ENCODE measurements around the gene FKBP11. TPM values are rescaled to one million over a fixed set of nuclear protein-coding genes. Genes with fewer than 3 reads are reported as not detected.
A peak's percentile ranks its signal among the peaks of the same experiment; 100 is the strongest.
"Not testable (repeated sequence)": the region's sequence is repeated elsewhere in the genome, so short reads cannot be mapped to it uniquely, and the experiment has no call there.

Gene FKBP11
- total and polyA plus RNA-seq, 2 experiments from 2014 or later = 17.4 to 158 TPM

- Histone ChIP-seq H3F3A (ENCODE audit: insufficient read depth) (no peaks in the 10 kb centered on the region), H3K9me2 (ENCODE audit: insufficient read depth) (no peaks in the 10 kb centered on the region), H3K36me3 (ENCODE audit: low read depth) (no peaks in the 10 kb centered on the region), H3K27me3 (replicated peaks; ENCODE audit: insufficient read depth) (peaks cover 20% of the 10 kb centered on the region), H3K4me3 (no peak overlapping the region), H4K20me1 (ENCODE audit: insufficient read depth) (no peaks in the 10 kb centered on the region), H2AFZ (no peak overlapping the region), H3K27ac (no peak overlapping the region), H3K9me3 (ENCODE audit: low read depth) (no peaks in the 10 kb centered on the region), H3K4me2 (ENCODE audit: unreplicated experiment) (no peak overlapping the region), H3K79me2 (ENCODE audit: insufficient read depth) (no peaks in the 10 kb centered on the region), H3K4me1 (ENCODE audit: insufficient read depth) (no peaks in the 10 kb centered on the region), H3K9ac (no peak overlapping the region)
- no peak for DNase-seq
- WGBS, 2 experiments (ENCODE audit: low coverage in 1 of 2, low lambda C conversion rate in 2 of 2, missing lambda C conversion rate in 2 of 2) = 73% methylated on average over 9 of the region's 9 CpGs
- TF ChIP-seq EZH2 (IDR thresholded peaks at IDR 0.05; ENCODE audit: insufficient read depth, poor library complexity, severe bottlenecking) (no peak), EZH2phosphoT487 (IDR thresholded peaks at IDR 0.05; ENCODE audit: insufficient read depth, low read depth) (no peak)
- in situ Hi-C loops (cut with MboI) = no loop called here
Observed at GRCh38 chr12:48880647-48881046, 44.6 kb downstream of the FKBP11 start.

DNA sequence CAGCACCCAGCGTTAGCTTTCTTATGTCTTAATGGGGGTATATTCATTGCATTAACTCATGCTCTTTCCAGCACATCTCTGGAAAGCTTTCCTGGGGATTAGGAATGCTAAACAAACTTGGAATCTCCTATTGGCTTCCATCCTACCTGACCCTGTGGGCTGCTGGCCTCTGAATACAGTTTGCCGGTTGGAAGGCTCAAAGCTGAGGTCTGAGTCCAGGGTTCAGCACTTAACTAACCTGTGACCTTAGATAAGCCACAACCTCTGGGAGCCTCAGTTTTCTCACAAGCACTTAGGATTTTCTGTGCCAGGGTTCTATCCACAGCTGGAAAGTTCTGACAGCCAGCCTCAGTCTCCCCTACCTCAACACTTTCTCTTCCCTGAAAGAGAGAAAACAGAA lies 46.7 kb downstream of the FKBP11 start:
- H3K9me3 ChIP-seq (ENCODE audit: low read depth) = no peaks in the 10 kb centered on the region
- H3K79me2 ChIP-seq (ENCODE audit: insufficient read depth) = no peaks in the 10 kb centered on the region
- H3K9me2 ChIP-seq (ENCODE audit: insufficient read depth) = no peaks in the 10 kb centered on the region
- in situ Hi-C loops (cut with MboI) = no loop called here
- WGBS, 2 experiments (ENCODE audit: low coverage in 1 of 2, low lambda C conversion rate in 2 of 2, missing lambda C conversion rate in 2 of 2) = 94 to 97% methylated on average over 2 of the region's 2 CpGs
- no peak overlapping the region for H3K4me2 ChIP-seq (ENCODE audit: unreplicated experiment)
- H3K36me3 ChIP-seq (ENCODE audit: low read depth) = no peaks in the 10 kb centered on the region
- H3K4me3 ChIP-seq = no peak overlapping the region
- no peak for DNase-seq
- no peaks in the 10 kb centered on the region for H3F3A ChIP-seq (ENCODE audit: insufficient read depth)
- H3K4me1 ChIP-seq (ENCODE audit: insufficient read depth) = no peaks in the 10 kb centered on the region
- TF ChIP-seq EZH2 (IDR thresholded peaks at IDR 0.05; ENCODE audit: insufficient read depth, poor library complexity, severe bottlenecking) (no peak), EZH2phosphoT487 (IDR thresholded peaks at IDR 0.05; ENCODE audit: insufficient read depth, low read depth) (no peak)
- no peak overlapping the region for H2AFZ ChIP-seq
- H3K9ac ChIP-seq = no peak overlapping the region
- H3K27ac ChIP-seq = no peak overlapping the region
- peaks cover 20% of the 10 kb centered on the region for H3K27me3 ChIP-seq (replicated peaks; ENCODE audit: insufficient read depth)
- H4K20me1 ChIP-seq (ENCODE audit: insufficient read depth) = no peaks in the 10 kb centered on the region

- no peak overlapping the region for H3K4me3 ChIP-seq
- TF ChIP-seq EZH2phosphoT487 (IDR thresholded peaks at IDR 0.05; ENCODE audit: insufficient read depth, low read depth) (no peak), EZH2 (IDR thresholded peaks at IDR 0.05; ENCODE audit: insufficient read depth, poor library complexity, severe bottlenecking) (no peak)
- no peak overlapping the region for H3K27ac ChIP-seq
- DNase-seq = peak; percentile 40
- H3K9me2 ChIP-seq (ENCODE audit: insufficient read depth) = no peaks in the 10 kb centered on the region
- H2AFZ ChIP-seq = no peak overlapping the region
- no peak overlapping the region for H3K9ac ChIP-seq
- no peaks in the 10 kb centered on the region for H4K20me1 ChIP-seq (ENCODE audit: insufficient read depth)
- H3F3A ChIP-seq (ENCODE audit: insufficient read depth) = no peaks in the 10 kb centered on the region
- H3K79me2 ChIP-seq (ENCODE audit: insufficient read depth) = no peaks in the 10 kb centered on the region
- no peaks in the 10 kb centered on the region for H3K9me3 ChIP-seq (ENCODE audit: low read depth)
- H3K4me1 ChIP-seq (ENCODE audit: insufficient read depth) = no peaks in the 10 kb centered on the region
- no peak overlapping the region for H3K4me2 ChIP-seq (ENCODE audit: unreplicated experiment)
- H3K36me3 ChIP-seq (ENCODE audit: low read depth) = no peaks in the 10 kb centered on the region
- peaks cover 13% of the 10 kb centered on the region for H3K27me3 ChIP-seq (replicated peaks; ENCODE audit: insufficient read depth)
- in situ Hi-C loops (cut with MboI) = no loop called here
- WGBS, 2 experiments (ENCODE audit: low coverage in 1 of 2, low lambda C conversion rate in 2 of 2, missing lambda C conversion rate in 2 of 2) = 52 to 57% methylated on average over 4 of the region's 4 CpGs
Observed at GRCh38 chr12:48875944-48876515, 49.3 kb downstream of the FKBP11 start.

GRCh38 chr12:48873534-48873933 lies 51.8 kb downstream of the FKBP11 start:
- H3K9me2 ChIP-seq (ENCODE audit: insufficient read depth); H3K27ac ChIP-seq; DNase-seq; H3F3A ChIP-seq (ENCODE audit: insufficient read depth); H3K79me2 ChIP-seq (ENCODE audit: insufficient read depth); H3K4me1 ChIP-seq (ENCODE audit: insufficient read depth); H2AFZ ChIP-seq; H4K20me1 ChIP-seq (ENCODE audit: insufficient read depth); H3K36me3 ChIP-seq (ENCODE audit: low read depth); H3K9ac ChIP-seq; in situ Hi-C loops (cut with MboI); H3K4me2 ChIP-seq (ENCODE audit: unreplicated experiment); H3K27me3 ChIP-seq (replicated peaks; ENCODE audit: insufficient read depth); H3K4me3 ChIP-seq; H3K9me3 ChIP-seq (ENCODE audit: low read depth): not testable (repeated sequence)
- 74 to 77% methylated on average over 8 of the region's 8 CpGs for WGBS, 2 experiments (ENCODE audit: low coverage in 1 of 2, low lambda C conversion rate in 2 of 2, missing lambda C conversion rate in 2 of 2)

- Histone ChIP-seq H3K36me3 (ENCODE audit: low read depth) (no peaks in the 10 kb centered on the region), H3F3A (ENCODE audit: insufficient read depth) (no peaks in the 10 kb centered on the region), H3K9me3 (ENCODE audit: low read depth) (no peaks in the 10 kb centered on the region), H3K4me1 (ENCODE audit: insufficient read depth) (no peaks in the 10 kb centered on the region), H3K9ac (no peak overlapping the region), H3K79me2 (ENCODE audit: insufficient read depth) (no peaks in the 10 kb centered on the region), H3K27ac (no peak overlapping the region), H4K20me1 (ENCODE audit: insufficient read depth) (no peaks in the 10 kb centered on the region), H2AFZ (no peak overlapping the region), H3K4me3 (no peak overlapping the region), H3K4me2 (ENCODE audit: unreplicated experiment) (no peak overlapping the region), H3K27me3 (replicated peaks; ENCODE audit: insufficient read depth) (no peaks in the 10 kb centered on the region), H3K9me2 (ENCODE audit: insufficient read depth) (no peaks in the 10 kb centered on the region)
- TF ChIP-seq EZH2 (IDR thresholded peaks at IDR 0.05; ENCODE audit: insufficient read depth, poor library complexity, severe bottlenecking) (no peak), EZH2phosphoT487 (IDR thresholded peaks at IDR 0.05; ENCODE audit: insufficient read depth, low read depth) (no peak)
- WGBS, 2 experiments (ENCODE audit: low coverage in 1 of 2, low lambda C conversion rate in 2 of 2, missing lambda C conversion rate in 2 of 2) = 65 to 70% methylated on average over 4 of the region's 4 CpGs
- DNase-seq = no peak
- in situ Hi-C loops (cut with MboI) = no loop called here
Observed at GRCh38 chr12:48873096-48873495, 52.2 kb downstream of the FKBP11 start.

Small RNA genes within 50 kb of the gene (small RNA-seq; reads per million reads assigned to genes)
- gene AC073610.1 (ENCODE audit: low read depth, low replicate concordance) = not detected
- not detected for gene RNU6-600P (ENCODE audit: low read depth, low replicate concordance)

Other genes with a start within 250 kb of the FKBP11 start
- 25.7 and 44.4 TPM in 2 replicates for gene KANSL2, start 243.3 kb downstream of the FKBP11 start, total RNA-seq (2014; rRNA removed; shearing (Covaris generic))
- gene KANSL2, start 243.3 kb downstream of the FKBP11 start, polyA plus RNA-seq (2016; fragmentation: Nextera tagmentation; extraction: Ambion mirVana) = 28.6 and 30.0 TPM in 2 replicates
- 19.3 and 71.6 TPM in 2 replicates for gene CCNT1, start 208.8 kb downstream of the FKBP11 start, total RNA-seq (2014; rRNA removed; shearing (Covaris generic))
- gene CCNT1, start 208.8 kb downstream of the FKBP11 start, polyA plus RNA-seq (2016; fragmentation: Nextera tagmentation; extraction: Ambion mirVana) = 5.5 and 6.7 TPM in 2 replicates
- 24.8 and 25.8 TPM in 2 replicates for gene ADCY6, start 136.4 kb downstream of the FKBP11 start, total RNA-seq (2014; rRNA removed; shearing (Covaris generic))
- gene ADCY6, start 136.4 kb downstream of the FKBP11 start, polyA plus RNA-seq (2016; fragmentation: Nextera tagmentation; extraction: Ambion mirVana) = 4.1 TPM in 2 replicates
- 18.6 and 26.8 TPM in 2 replicates for gene CACNB3, start 107.0 kb downstream of the FKBP11 start, total RNA-seq (2014; rRNA removed; shearing (Covaris generic))
- gene CACNB3, start 107.0 kb downstream of the FKBP11 start, polyA plus RNA-seq (2016; fragmentation: Nextera tagmentation; extraction: Ambion mirVana) = 22.4 and 22.6 TPM in 2 replicates
- 56.5 and 61.0 TPM in 2 replicates for gene DDX23, start 73.3 kb downstream of the FKBP11 start, total RNA-seq (2014; rRNA removed; shearing (Covaris generic))
- 32.1 and 34.2 TPM in 2 replicates for gene DDX23, start 73.3 kb downstream of the FKBP11 start, polyA plus RNA-seq (2016; fragmentation: Nextera tagmentation; extraction: Ambion mirVana)
- 0.32 TPM in 1 of 2 replicates, not detected in the other for gene RND1, start 59.6 kb downstream of the FKBP11 start, total RNA-seq (2014; rRNA removed; shearing (Covaris generic))
- 0.13 TPM in 1 of 2 replicates, not detected in the other for gene RND1, start 59.6 kb downstream of the FKBP11 start, polyA plus RNA-seq (2016; fragmentation: Nextera tagmentation; extraction: Ambion mirVana)
- gene ARF3, start 32.0 kb upstream of the FKBP11 start, total RNA-seq (2014; rRNA removed; shearing (Covaris generic)) = 55.3 and 87.7 TPM in 2 replicates
- 65.0 and 71.7 TPM in 2 replicates for gene ARF3, start 32.0 kb upstream of the FKBP11 start, polyA plus RNA-seq (2016; fragmentation: Nextera tagmentation; extraction: Ambion mirVana)
- gene WNT10B, start 46.2 kb upstream of the FKBP11 start, total RNA-seq (2014; rRNA removed; shearing (Covaris generic)) = 0.32 TPM in 1 of 2 replicates, not detected in the other
- 0.29 and 0.61 TPM in 2 replicates for gene WNT10B, start 46.2 kb upstream of the FKBP11 start, polyA plus RNA-seq (2016; fragmentation: Nextera tagmentation; extraction: Ambion mirVana)
- not detected in 2 replicates for gene WNT1, start 52.8 kb upstream of the FKBP11 start, total RNA-seq (2014; rRNA removed; shearing (Covaris generic))
- not detected in 2 replicates for gene WNT1, start 52.8 kb upstream of the FKBP11 start, polyA plus RNA-seq (2016; fragmentation: Nextera tagmentation; extraction: Ambion mirVana)
- 0.13 TPM in 1 of 2 replicates, not detected in the other for gene DDN, start 73.9 kb upstream of the FKBP11 start, total RNA-seq (2014; rRNA removed; shearing (Covaris generic))
- 0.06 TPM in 1 of 2 replicates, not detected in the other for gene DDN, start 73.9 kb upstream of the FKBP11 start, polyA plus RNA-seq (2016; fragmentation: Nextera tagmentation; extraction: Ambion mirVana)
- gene PRKAG1, start 93.3 kb upstream of the FKBP11 start, total RNA-seq (2014; rRNA removed; shearing (Covaris generic)) = 86.1 and 91.3 TPM in 2 replicates
- 62.5 and 66.8 TPM in 2 replicates for gene PRKAG1, start 93.3 kb upstream of the FKBP11 start, polyA plus RNA-seq (2016; fragmentation: Nextera tagmentation; extraction: Ambion mirVana)
- gene KMT2D, start 135.3 kb upstream of the FKBP11 start, total RNA-seq (2014; rRNA removed; shearing (Covaris generic)) = 8.2 and 12.8 TPM in 2 replicates
- 8.6 and 10.3 TPM in 2 replicates for gene KMT2D, start 135.3 kb upstream of the FKBP11 start, polyA plus RNA-seq (2016; fragmentation: Nextera tagmentation; extraction: Ambion mirVana)
- gene RHEBL1, start 144.5 kb upstream of the FKBP11 start, total RNA-seq (2014; rRNA removed; shearing (Covaris generic)) = 0.86 and 1.1 TPM in 2 replicates
- gene RHEBL1, start 144.5 kb upstream of the FKBP11 start, polyA plus RNA-seq (2016; fragmentation: Nextera tagmentation; extraction: Ambion mirVana) = 0.63 and 0.65 TPM in 2 replicates
- gene DHH, start 169.3 kb upstream of the FKBP11 start, total RNA-seq (2014; rRNA removed; shearing (Covaris generic)) = not detected in 2 replicates
- not detected in 2 replicates for gene DHH, start 169.3 kb upstream of the FKBP11 start, polyA plus RNA-seq (2016; fragmentation: Nextera tagmentation; extraction: Ambion mirVana)
- 22.0 and 62.9 TPM in 2 replicates for gene LMBR1L, start 185.4 kb upstream of the FKBP11 start, total RNA-seq (2014; rRNA removed; shearing (Covaris generic))
- gene LMBR1L, start 185.4 kb upstream of the FKBP11 start, polyA plus RNA-seq (2016; fragmentation: Nextera tagmentation; extraction: Ambion mirVana) = 28.2 and 31.6 TPM in 2 replicates
- 1,598 and 1,776 TPM in 2 replicates for gene TUBA1B, start 205.9 kb upstream of the FKBP11 start, total RNA-seq (2014; rRNA removed; shearing (Covaris generic))
- gene TUBA1B, start 205.9 kb upstream of the FKBP11 start, polyA plus RNA-seq (2016; fragmentation: Nextera tagmentation; extraction: Ambion mirVana) = 1,195 and 1,237 TPM in 2 replicates